Measurements from ENCODE around the gene NADSYN1. TPM values are rescaled to one million over a fixed set of nuclear protein-coding genes. Genes with fewer than 3 reads are reported as not detected.

The NADSYN1 gene
- total and polyA plus RNA-seq, 2 of the 13 experiments (the other 11 are each of a cell fraction or from before 2014, with no cell fraction given) = 35.7 to 51.5 TPM

DNA sequence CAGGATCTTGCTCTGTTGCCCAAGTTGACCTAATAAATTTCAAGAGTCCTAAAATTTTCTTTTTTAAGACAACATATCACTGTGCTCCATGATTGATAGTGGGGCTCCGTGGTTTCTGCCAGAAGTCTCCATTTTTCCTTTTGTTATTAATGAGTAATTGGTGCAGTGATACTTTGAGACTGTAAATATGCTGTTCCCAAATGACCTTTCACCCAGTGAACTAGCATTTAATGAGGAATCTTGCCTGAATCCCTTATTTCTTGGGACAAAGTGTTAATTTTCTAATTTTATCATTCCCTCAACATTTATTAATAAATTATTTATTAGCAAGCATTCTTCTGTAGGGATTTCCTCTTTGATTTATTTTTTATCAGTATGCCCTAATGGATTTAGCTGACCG, 2.5 kb upstream of the NADSYN1 start:
- FAIRE-seq (no peak), DNase-seq (ENCODE audit: low spot score) (no peak), ATAC-seq (no peak)
- H3K36me3 ChIP-seq (replicated peaks in 1 of 2; ENCODE audit: control insufficient read depth in 1 of 2, insufficient read depth in 2 of 2, low read length in 2 of 2) = peaks cover 4 to 20% of the 10 kb centered on the region in 2 experiments; a peak in 4 of 5 replicates
- no peak overlapping the region for H2AFZ ChIP-seq (ENCODE audit: low read length)
- CTCF ChIA-PET (ENCODE audit: low intra/inter-chr PET ratio, low total read pairs) = no interaction called here
- H4K20me1 ChIP-seq (ENCODE audit: insufficient read depth, low read length) = peaks cover 9% of the 10 kb centered on the region
- H3K27me3 ChIP-seq (ENCODE audit: control insufficient read depth in 1 of 2, insufficient read depth in 2 of 2, low read length in 2 of 2) = no peaks in the 10 kb centered on the region
- peaks cover 55% of the 10 kb centered on the region for H3K79me2 ChIP-seq (ENCODE audit: insufficient read depth, low read length)
- H3K27ac ChIP-seq (ENCODE audit: extremely low read length, insufficient read depth, low read length) = no peak overlapping the region
- H3K4me1 ChIP-seq (ENCODE audit: insufficient read depth, low read length) = peaks cover 64% of the 10 kb centered on the region
- TF ChIP-seq ETS1 (CRISPR knock-in tag; IDR thresholded peaks at IDR 0.05) (no peak), TEAD2 (CRISPR knock-in tag; IDR thresholded peaks at IDR 0.05) (no peak), PPARG (CRISPR knock-in tag; conservative IDR thresholded peaks at IDR 0.05) (peak; percentile 87), STAT5B (CRISPR knock-in tag; IDR thresholded peaks at IDR 0.05) (no peak), ESRRA (CRISPR knock-in tag; IDR thresholded peaks at IDR 0.05; ENCODE audit: low read depth) (no peak), FOXP4 (CRISPR knock-in tag; IDR thresholded peaks at IDR 0.05) (no peak), FOXA3 (CRISPR knock-in tag; IDR thresholded peaks at IDR 0.05) (0 out of 2 replicates have a peak, but pooled peaks have one; percentile 18), RXRB (CRISPR knock-in tag; IDR thresholded peaks at IDR 0.05; ENCODE audit: borderline replicate concordance) (peak; percentile 87), ZKSCAN5 (CRISPR knock-in tag; IDR thresholded peaks at IDR 0.05) (no peak), GATA4 (IDR thresholded peaks at IDR 0.05; ENCODE audit: borderline replicate concordance, low read depth) (no peak), ZNF839 (CRISPR knock-in tag; IDR thresholded peaks at IDR 0.05; ENCODE audit: borderline replicate concordance) (no peak)
- TF ChIP-seq, protein P1, sequence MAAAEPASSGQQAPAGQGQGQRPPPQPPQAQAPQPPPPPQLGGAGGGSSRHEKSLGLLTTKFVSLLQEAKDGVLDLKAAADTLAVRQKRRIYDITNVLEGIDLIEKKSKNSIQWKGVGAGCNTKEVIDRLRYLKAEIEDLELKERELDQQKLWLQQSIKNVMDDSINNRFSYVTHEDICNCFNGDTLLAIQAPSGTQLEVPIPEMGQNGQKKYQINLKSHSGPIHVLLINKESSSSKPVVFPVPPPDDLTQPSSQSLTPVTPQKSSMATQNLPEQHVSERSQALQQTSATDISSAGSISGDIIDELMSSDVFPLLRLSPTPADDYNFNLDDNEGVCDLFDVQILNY (CRISPR knock-in tag; conservative IDR thresholded peaks at IDR 0.05) = no peak
- TF ChIP-seq, protein P2, sequence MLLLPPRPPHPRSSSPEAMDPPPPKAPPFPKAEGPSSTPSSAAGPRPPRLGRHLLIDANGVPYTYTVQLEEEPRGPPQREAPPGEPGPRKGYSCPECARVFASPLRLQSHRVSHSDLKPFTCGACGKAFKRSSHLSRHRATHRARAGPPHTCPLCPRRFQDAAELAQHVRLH (CRISPR knock-in tag; IDR thresholded peaks at IDR 0.05; ENCODE audit: borderline replicate concordance, low read depth) = no peak
- no peaks in the 10 kb centered on the region for H3K9me3 ChIP-seq (ENCODE audit: low read length)
- H3K4me3 ChIP-seq (replicated peaks in 1 of 3; ENCODE audit: insufficient read depth in 1 of 3, low read depth in 2 of 3, low read length in 3 of 3) = peak overlapping the region in 2 of 3 experiments; percentile 49 to 93; a peak in 2 of 6 replicates
- 58% methylated on average over 2 of the region's 2 CpGs for WGBS (ENCODE audit: low lambda C conversion rate)
- intact Hi-C loops (cut with micrococcal nuclease; ENCODE audit: unreplicated experiment) (no loop called here), in situ Hi-C loops (cut with HindIII; ENCODE audit: extremely low pct_ligation_motif_present, low pct_unique_long_range_greater_than_20kb) (no loop called here)
- no TSS peak for BruUV-seq (replicated peaks)
- peak overlapping the region; percentile 79 for H3K4me2 ChIP-seq (ENCODE audit: low read depth, low read length)
- POLR2A ChIA-PET = no interaction called here
- H3K9ac ChIP-seq (ENCODE audit: insufficient read depth, low read depth, low read length) = peak overlapping the region; percentile 37; the same call in 1 of the 2 replicates
